Tibial nerve (tissue), 4 donors: Measurements from ENCODE around the gene CMTM8. TPM values are rescaled to one million over a fixed set of nuclear protein-coding genes. Genes with fewer than 3 reads are reported as not detected.

Experiments
- DNase-seq, 2 donors: peaks; one replicate each; pipeline ENCODE4 v3.0.0-alpha.2; 2019; ENCODE audit warnings: low spot score in 2 of 2
- H3K27ac ChIP-seq, 4 donors: fragments of 200-600 bp; sonication (generic) in 3 of 4; one replicate each; pipeline ENCODE4 v1.5.1; 2017 to 2019; ENCODE audit warnings: mild to moderate bottlenecking in 1 of 4
- H3K27me3 ChIP-seq, 2 donors: fragments of 200-600 bp; sonication (generic) in 1 of 2; one replicate each; pipeline versions ENCODE4 v1.5.1 to v1.6.0; 2017 to 2019
- H3K36me3 ChIP-seq, 3 donors: fragments of 200-600 bp; sonication (generic); one replicate each; pipeline ENCODE4 v1.5.1; 2018 to 2019
- H3K4me1 ChIP-seq, 4 donors: fragments of 200-600 bp; sonication (generic) in 3 of 4; one replicate each; pipeline ENCODE4 v1.5.1; 2017 to 2019
- H3K4me3 ChIP-seq, 4 donors: fragments of 200-600 bp; sonication (generic) in 3 of 4; one replicate each; pipeline ENCODE4 v1.5.1; 2017 to 2019; ENCODE audit warnings: mild to moderate bottlenecking in 1 of 4, moderate library complexity in 1 of 4
- H3K9me3 ChIP-seq, 4 donors: fragments of 200-600 bp; sonication (generic) in 3 of 4; one replicate each; pipeline ENCODE4 v1.5.1; 2017 to 2019
- CTCF ChIP-seq, 5 experiments: fragments of 200-600 bp in 3 of 5; fragments of 450-650 bp in 2 of 5; sonication (generic) in 3 of 5; IDR thresholded peaks; one replicate each; pipeline ENCODE4 v1.5.1; 2016 to 2019; ENCODE audit warnings: antibody characterized with exemption in 5 of 5, mild to moderate bottlenecking in 3 of 5, moderate library complexity in 2 of 5
- EP300 ChIP-seq, 2 donors: sonication (generic); formaldehyde crosslinking; IDR thresholded peaks; one replicate each; pipeline ENCODE4 v1.6.1; 2017; ENCODE audit warnings: antibody characterized with exemption in 2 of 2, mild to moderate bottlenecking in 1 of 2
- POLR2A ChIP-seq, 2 donors: fragments of 450-650 bp; IDR thresholded peaks; one replicate each; pipeline ENCODE4 v1.6.1; 2017; ENCODE audit warnings: antibody characterized with exemption in 2 of 2, mild to moderate bottlenecking in 2 of 2, moderate library complexity in 2 of 2
- WGBS, 2 donors: methylation state at CpG; one replicate each; pipeline ENCODE4 v1.1.5; 2018; 5-methylcytosine and 5-hydroxymethylcytosine counted together
- total RNA-seq, 4 donors: library from RNA; depleted of rRNA; stranded (reverse); fragments of >200 nt; gene quantifications; one replicate each; pipeline ENCODE4 v1.1.0, GENCODE V29; 2016

Gene CMTM8
- total RNA-seq, 4 donors from 2014 or later, result 2.9 to 8.4 (median 7.3) TPM

DNA sequence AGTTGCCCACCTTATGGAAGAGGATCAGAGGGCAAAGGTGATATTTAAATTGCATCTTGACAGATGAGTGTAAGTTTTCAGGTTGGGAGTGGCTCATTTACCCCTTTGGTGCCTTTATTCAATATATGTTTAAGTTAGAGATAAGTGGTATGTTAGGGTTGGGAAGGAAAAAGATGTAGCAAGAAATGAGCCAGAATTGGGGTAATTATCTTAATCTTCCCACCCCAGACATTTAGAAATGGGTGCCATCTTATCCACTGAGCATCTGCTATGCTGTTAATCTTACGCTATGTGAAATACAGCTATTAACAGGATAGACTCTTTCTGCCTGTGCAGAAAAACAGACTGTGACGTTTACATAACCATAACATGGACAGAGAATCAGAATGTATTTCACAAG is 159.5 kb downstream of the CMTM8 start:
- no peak for TF ChIP-seq POLR2A (IDR thresholded peaks at IDR 0.05)
- TF ChIP-seq CTCF (IDR thresholded peaks at IDR 0.05), result no peak
- no peak for TF ChIP-seq EP300 (IDR thresholded peaks at IDR 0.05)
- Histone ChIP-seq H3K4me1 (peaks cover 0 to 45% (median 17%) of the 10 kb centered on the region in 4 donors), H3K27ac (peak overlapping the region in 2 of 4 donors; percentile 7 to 18), H3K27me3 (no peaks in the 10 kb centered on the region), H3K36me3 (no peaks in the 10 kb centered on the region), H3K9me3 (no peaks in the 10 kb centered on the region), H3K4me3 (no peak overlapping the region)
- no peak for DNase-seq
- WGBS, 2 donors, result 46 to 68% methylated on average over 2 of the region's 2 CpGs

DNA sequence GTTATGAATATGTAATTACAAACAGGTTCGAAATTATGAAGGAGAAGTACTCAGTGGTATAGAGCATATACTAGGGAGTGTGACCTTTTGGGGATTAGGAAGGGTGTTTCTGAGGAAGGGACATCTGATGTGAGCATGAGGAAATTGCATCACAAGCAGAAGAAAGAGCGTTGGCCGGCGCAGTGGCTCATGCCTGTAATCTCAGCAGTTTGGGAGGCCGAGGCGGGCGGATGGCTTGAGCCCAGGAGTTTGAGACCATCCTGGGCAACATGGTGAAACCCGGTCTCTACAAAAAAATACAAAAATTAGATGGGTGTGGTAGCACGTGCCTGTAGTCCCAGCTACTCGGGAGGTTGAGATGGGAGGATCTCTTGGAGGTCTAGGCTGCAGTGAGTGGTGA is 160.1 kb downstream of the CMTM8 start:
- peaks cover 0 to 50% (median 19%) of the 10 kb centered on the region in 4 donors for H3K4me1 ChIP-seq
- H3K27ac ChIP-seq, result peak overlapping the region in 2 of 4 donors; percentile 18 to 56
- 70 to 84% methylated on average over 10 of the region's 10 CpGs for WGBS, 2 donors
- TF ChIP-seq CTCF (IDR thresholded peaks at IDR 0.05) (no peak), POLR2A (IDR thresholded peaks at IDR 0.05) (no peak), EP300 (IDR thresholded peaks at IDR 0.05) (peak in 1 of 2 donors; percentile 68)
- H3K4me3 ChIP-seq, result no peak overlapping the region
- DNase-seq, result no peak
- no peaks in the 10 kb centered on the region for H3K36me3 ChIP-seq
- H3K27me3 ChIP-seq, result no peaks in the 10 kb centered on the region
- no peaks in the 10 kb centered on the region for H3K9me3 ChIP-seq

GRCh38 chr3:32399030-32399620 is 160.6 kb downstream of the CMTM8 start:
- 42 to 53% methylated on average over 2 of the region's 2 CpGs for WGBS, 2 donors
- no peak overlapping the region for H3K4me3 ChIP-seq
- DNase-seq, result no peak
- peaks cover 0 to 47% (median 19%) of the 10 kb centered on the region in 4 donors for H3K4me1 ChIP-seq
- no peaks in the 10 kb centered on the region for H3K36me3 ChIP-seq
- peak overlapping the region in 2 of 4 donors; percentile 56 to 62 for H3K27ac ChIP-seq
- no peaks in the 10 kb centered on the region for H3K27me3 ChIP-seq
- H3K9me3 ChIP-seq, result no peaks in the 10 kb centered on the region
- no peak for TF ChIP-seq EP300 (IDR thresholded peaks at IDR 0.05)
- peak; percentile 27 to 62 (median 36) for TF ChIP-seq CTCF (IDR thresholded peaks at IDR 0.05)

DNA sequence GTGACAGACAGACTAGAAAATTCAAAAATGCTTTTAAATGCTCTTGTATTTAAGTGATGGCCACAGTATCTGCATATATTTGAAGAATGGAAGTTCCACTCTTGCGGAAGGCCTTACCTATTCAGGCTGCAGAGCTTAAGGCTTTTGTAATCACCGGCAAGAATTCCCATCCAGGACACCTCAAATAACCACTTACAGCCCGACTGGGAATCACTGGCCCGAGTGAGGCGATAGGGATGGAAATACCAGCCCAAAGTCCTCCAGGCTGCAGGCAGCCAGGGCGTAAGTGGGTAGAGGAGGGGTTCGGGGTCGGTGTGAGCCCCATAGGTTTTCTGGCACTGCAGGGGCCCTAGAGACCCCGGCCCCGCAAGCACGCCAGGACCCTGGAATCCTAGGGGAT is 162.6 kb downstream of the CMTM8 start:
- Histone ChIP-seq H3K27ac (peak overlapping the region; percentile 69 to 88 (median 82)), H3K4me1 (peaks cover 0 to 57% (median 21%) of the 10 kb centered on the region in 4 donors), H3K27me3 (no peaks in the 10 kb centered on the region), H3K9me3 (no peaks in the 10 kb centered on the region), H3K36me3 (no peaks in the 10 kb centered on the region), H3K4me3 (peak overlapping the region; percentile 39 to 55 (median 51))
- DNase-seq, result no peak
- 12 to 23% methylated on average over 10 to 11 of the region's 11 CpGs for WGBS, 2 donors
- TF ChIP-seq POLR2A (IDR thresholded peaks at IDR 0.05), result no peak
- no peak for TF ChIP-seq CTCF (IDR thresholded peaks at IDR 0.05)
- no peak for TF ChIP-seq EP300 (IDR thresholded peaks at IDR 0.05)

GRCh38 chr3:32401556-32402081 is 163.1 kb downstream of the CMTM8 start:
- no peaks in the 10 kb centered on the region for H3K27me3 ChIP-seq
- peak; percentile 48 to 49 for DNase-seq
- H3K9me3 ChIP-seq, result no peaks in the 10 kb centered on the region
- WGBS, 2 donors, result 1 to 2% methylated on average over 35 to 41 of the region's 41 CpGs
- H3K4me3 ChIP-seq, result peak overlapping the region; percentile 39 to 55 (median 51)
- peak overlapping the region; percentile 69 to 88 (median 82) for H3K27ac ChIP-seq
- H3K4me1 ChIP-seq, result peaks cover 0 to 57% (median 21%) of the 10 kb centered on the region in 4 donors
- H3K36me3 ChIP-seq, result no peaks in the 10 kb centered on the region
- peak; percentile 40 to 87 for TF ChIP-seq EP300 (IDR thresholded peaks at IDR 0.05)
- TF ChIP-seq CTCF (IDR thresholded peaks at IDR 0.05), result no peak
- TF ChIP-seq POLR2A (IDR thresholded peaks at IDR 0.05), result peak in 1 of 2 donors; percentile 40
